Measurements from ENCODE around the gene PERM1.
"Not testable (repeated sequence)": the region's sequence is repeated elsewhere in the genome, so short reads cannot be mapped to it uniquely, and the experiment has no call there.

Gene PERM1

DNA sequence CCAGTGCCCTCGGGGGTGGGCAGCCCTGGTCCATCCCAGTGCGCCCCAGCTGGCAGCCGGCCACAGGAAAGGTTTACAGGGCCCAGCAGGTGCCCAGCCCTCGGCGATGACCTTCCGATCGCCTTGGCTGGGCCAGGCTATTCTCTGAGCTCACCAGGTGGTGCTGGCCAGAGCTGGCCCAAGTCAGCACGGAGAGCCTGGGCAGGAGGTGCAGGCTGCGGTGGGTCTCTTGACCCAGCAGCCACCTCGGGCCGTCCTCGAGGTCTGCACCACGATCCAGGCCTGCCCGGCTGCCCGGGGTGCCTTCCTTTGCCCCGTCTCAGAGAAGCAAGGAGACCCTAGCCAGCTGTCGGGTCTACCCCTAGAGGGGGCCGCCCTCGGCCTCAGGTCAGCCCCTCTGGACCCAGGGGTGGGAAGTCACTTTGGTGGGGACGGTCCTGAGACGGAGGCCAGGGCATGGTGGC lies 370 bp downstream of the PERM1 start:
- no peak for DNase-seq (ENCODE audit: low spot score)
- TF ChIP-seq, protein P1, sequence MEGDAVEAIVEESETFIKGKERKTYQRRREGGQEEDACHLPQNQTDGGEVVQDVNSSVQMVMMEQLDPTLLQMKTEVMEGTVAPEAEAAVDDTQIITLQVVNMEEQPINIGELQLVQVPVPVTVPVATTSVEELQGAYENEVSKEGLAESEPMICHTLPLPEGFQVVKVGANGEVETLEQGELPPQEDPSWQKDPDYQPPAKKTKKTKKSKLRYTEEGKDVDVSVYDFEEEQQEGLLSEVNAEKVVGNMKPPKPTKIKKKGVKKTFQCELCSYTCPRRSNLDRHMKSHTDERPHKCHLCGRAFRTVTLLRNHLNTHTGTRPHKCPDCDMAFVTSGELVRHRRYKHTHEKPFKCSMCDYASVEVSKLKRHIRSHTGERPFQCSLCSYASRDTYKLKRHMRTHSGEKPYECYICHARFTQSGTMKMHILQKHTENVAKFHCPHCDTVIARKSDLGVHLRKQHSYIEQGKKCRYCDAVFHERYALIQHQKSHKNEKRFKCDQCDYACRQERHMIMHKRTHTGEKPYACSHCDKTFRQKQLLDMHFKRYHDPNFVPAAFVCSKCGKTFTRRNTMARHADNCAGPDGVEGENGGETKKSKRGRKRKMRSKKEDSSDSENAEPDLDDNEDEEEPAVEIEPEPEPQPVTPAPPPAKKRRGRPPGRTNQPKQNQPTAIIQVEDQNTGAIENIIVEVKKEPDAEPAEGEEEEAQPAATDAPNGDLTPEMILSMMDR (IDR thresholded peaks at IDR 0.05; ENCODE audit: extremely low read depth, missing control alignments), result no peak

DNA sequence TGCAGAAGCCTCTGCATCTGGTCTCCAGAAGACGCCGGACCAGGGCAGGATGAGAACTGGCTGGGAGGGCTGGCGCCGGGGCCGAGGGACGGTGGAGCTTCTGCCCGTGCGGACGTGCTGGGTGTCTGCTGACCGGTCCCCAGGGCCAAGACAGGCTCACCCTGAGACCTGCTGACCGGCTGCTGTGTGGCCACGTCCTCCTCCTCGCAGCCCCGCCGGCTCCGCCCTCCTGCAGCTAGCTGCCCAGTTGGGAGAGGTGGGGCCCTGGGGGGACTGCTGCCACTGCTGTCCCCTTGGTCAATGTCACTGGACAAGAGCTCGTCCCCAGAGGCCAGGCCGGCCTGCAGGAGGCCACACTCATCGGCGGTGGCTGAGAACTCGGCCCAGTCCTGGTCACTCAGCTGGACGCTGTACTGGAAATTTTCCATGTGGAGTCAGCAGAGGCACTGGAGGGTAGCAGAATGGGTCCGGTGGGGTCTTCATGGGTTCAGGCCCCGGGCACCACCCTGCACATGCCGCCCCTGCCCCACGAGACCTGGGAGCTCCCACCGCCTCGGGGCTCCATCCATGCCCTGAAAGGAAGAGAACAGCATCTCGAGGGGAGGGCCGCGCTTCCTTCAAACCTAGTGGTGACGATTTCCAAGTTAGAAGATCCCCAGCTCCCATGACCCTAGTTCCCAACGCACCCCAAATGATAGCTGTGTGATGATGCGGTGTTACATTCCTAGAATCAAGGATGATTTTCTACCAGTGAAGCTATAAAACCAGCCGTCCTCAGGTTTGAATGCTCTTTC lies 1.1 kb downstream of the PERM1 start:
- TF ChIP-seq, protein P1 (IDR thresholded peaks at IDR 0.05; ENCODE audit: extremely low read depth, missing control alignments), result no peak
- DNase-seq (ENCODE audit: low spot score), result no peak

DNA sequence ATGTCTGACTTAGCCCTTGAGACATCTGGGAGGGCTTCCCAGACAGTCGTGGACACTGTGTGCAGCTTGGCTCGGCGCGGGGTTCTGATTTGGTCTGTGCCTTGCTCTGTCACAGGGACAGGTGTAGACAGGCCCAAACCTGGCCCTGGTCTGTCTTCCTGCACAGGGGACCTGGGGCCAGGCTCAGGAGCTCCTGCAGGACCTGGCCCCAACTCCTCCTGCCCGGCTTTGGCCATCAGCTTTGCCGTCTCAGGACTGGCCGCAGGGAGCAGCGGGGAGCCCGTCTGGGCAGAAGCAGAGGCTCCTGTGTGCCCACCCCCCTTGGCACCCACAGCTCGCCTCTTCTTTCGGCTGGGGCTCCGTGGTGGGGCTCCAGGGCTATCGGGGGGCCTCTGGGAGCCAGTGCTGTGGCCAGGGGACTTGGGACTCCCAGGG lies 1.7 kb downstream of the PERM1 start:
- TF ChIP-seq, protein P1 (IDR thresholded peaks at IDR 0.05; ENCODE audit: extremely low read depth, missing control alignments), result no peak

DNA sequence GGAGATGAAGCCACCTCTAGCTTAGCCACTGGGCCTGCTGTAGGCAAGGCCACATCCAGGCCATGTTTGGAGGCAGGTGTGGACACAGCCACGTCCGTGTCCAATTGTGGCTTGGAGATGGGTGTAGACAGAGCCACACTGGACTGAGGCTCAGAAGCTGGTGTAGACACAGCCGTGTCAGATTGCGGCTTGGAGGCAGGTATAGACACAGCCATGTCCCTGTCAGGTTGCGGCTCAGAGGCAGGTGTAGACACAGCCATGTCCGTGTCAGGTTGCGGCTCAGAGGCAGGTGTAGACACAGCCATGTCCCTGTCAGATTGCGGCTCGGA lies 2.2 kb downstream of the PERM1 start:
- no peak for DNase-seq (ENCODE audit: low spot score)
- TF ChIP-seq, protein P1 (IDR thresholded peaks at IDR 0.05; ENCODE audit: extremely low read depth, missing control alignments), result no peak

More for the DNA sequence above, 1.7 kb downstream of the PERM1 start:
- DNase-seq (ENCODE audit: low spot score), result no peak

DNA sequence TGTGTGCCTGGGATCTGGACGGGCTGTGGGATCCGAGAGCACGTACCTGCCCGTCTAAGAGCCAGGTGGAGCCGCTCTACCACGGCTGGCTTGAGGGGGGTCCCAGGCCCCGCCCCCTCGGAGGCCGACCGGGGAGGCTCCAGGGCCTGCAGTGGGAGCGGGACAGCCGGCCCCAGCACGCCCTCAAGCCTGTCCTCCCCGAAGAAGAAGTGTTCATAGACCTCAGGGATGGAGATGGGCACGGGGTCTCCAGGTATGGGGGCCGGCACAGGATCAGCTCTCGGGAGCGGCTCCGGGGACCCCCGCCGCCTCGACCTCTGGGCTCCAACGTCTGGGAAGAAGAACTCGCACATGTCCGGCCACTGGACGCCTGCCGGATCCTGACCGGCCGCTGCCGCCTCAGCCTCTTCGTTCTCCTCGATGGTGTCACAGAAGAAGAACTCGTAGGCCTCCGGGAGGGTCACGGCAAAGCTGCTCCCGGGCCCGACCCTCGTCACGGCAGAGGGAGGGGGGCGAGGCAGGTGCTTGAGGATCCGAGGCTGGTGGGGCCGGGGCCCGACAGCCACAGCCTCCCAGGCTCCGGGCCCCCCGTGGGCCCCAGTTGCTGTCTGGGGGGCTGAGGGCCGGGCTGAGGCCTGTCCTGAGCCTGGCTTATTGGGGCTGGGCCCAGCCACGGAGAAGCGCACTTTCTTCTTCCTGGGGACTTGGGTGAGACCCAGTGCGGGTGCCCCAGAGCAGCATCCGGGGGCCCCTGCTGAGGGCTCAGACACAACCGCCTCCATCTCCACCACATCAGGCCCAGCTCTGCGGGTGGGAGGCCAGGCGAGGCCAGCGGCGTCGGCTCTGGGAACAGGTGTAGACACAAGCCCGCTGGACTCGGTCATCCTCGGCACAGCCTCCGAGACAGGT lies 2.8 kb downstream of the PERM1 start:
- TF ChIP-seq, protein P1 (IDR thresholded peaks at IDR 0.05; ENCODE audit: extremely low read depth, missing control alignments), result no peak
- no peak for DNase-seq (ENCODE audit: low spot score)

DNA sequence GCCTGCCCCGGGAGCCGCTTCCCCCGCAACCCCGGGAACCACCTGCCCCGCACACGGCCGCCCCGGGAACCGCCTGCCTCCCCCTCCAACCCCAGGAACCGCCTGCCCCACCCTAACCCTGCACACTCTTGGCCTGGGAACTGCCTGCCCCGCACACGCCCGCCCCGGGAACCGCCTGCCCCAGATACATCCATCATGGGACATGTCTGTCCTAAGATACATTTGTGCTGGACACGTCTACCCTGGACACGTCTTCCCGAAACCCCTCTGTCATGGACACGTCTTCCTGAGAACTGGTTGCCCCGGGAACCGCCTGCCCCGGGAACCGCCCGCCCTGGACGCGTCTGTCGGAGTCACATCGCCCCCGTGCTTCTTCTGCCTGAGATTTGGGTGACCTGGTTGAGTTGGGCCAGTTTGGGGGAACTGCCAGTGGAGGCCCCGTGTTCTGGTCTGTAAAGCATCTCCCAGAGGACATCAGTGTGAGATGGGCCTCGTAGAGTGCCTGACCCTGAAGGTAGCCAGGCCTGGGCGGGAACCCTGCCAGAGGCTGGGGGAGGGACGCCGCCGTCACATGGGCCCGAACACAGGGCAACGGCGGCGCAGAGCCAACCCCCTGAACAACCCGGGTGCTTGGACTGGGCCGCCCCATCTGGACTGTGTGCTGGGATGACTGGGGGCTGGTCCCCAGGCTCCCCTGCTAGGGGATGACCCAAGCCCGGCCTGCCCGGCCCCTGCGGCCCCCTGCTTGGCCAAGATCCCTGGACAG lies 3.6 kb downstream of the PERM1 start:
- no peak for DNase-seq (ENCODE audit: low spot score)

DNA sequence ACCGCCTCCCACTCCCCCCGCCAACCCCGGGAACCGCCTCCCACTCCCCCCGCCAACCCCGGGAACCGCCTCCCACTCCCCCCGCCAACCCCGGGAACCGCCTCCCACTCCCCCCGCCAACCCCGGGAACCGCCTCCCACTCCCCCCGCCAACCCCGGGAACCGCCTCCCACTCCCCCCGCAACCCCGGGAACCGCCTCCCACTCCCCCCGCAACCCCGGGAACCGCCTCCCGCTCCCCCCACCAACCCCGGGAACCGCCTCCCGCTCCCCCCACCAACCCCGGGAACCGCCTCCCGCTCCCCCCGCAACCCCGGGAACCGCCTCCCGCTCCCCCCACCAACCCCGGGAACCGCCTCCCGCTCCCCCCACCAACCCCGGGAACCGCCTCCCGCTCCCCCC lies 5.1 kb downstream of the PERM1 start:
- DNase-seq (ENCODE audit: low spot score), result not testable (repeated sequence)

More for the DNA sequence above, 3.6 kb downstream of the PERM1 start:
- TF ChIP-seq, protein P1 (IDR thresholded peaks at IDR 0.05; ENCODE audit: extremely low read depth, missing control alignments), result no peak
